T-helper 22 cell (primary cell): ENCODE results near the gene MARCO.
"Not testable (repeated sequence)": the region's sequence is repeated elsewhere in the genome, so short reads cannot be mapped to it uniquely, and the experiment has no call there.

Source experiments
- DNase-seq: peaks from one replicate; pipeline ENCODE4 v3.0.0-alpha.2; 2020; ENCODE audit warnings: low read depth

Gene MARCO

DNA sequence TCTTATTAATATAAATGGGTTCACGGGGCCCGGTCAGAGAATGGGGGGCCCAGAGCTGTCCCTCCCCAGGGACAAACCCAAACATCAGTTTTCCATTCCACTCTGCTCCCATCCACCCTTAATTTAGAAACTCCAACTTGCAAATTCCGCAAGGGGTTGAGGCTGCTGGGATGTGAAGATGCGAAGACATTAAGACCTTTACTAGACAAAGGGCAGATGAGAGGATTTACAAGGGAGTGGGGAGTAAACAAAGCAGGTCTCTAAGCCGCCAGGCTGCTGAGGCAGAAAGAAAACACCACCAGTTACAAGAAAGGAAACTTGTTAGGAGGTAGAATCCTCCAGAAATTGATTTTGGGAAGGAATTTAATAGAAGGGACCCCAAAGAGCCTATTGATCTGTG is 33.1 kb downstream of the MARCO start:
- DNase-seq = no peak

DNA sequence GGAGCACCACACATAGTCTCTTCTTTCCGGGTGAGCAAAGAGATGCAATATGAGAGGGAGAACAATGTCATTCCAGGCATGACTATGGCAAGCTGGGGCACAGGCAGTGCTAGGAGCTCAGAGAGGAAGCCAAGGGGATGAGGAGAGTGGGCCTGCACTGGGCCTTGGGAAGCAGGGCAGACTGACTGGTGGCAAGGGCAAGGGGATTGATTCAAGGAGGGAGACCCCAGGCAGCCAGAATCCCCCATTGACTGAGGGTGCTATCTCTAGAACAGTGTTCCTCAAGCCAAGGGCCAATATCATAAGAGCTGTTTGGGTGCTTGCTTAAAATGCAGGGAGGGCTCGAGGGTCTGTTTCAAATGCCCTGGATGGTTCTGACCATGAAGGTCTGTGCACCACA is 36.1 kb downstream of the MARCO start:
- DNase-seq = no peak

DNA sequence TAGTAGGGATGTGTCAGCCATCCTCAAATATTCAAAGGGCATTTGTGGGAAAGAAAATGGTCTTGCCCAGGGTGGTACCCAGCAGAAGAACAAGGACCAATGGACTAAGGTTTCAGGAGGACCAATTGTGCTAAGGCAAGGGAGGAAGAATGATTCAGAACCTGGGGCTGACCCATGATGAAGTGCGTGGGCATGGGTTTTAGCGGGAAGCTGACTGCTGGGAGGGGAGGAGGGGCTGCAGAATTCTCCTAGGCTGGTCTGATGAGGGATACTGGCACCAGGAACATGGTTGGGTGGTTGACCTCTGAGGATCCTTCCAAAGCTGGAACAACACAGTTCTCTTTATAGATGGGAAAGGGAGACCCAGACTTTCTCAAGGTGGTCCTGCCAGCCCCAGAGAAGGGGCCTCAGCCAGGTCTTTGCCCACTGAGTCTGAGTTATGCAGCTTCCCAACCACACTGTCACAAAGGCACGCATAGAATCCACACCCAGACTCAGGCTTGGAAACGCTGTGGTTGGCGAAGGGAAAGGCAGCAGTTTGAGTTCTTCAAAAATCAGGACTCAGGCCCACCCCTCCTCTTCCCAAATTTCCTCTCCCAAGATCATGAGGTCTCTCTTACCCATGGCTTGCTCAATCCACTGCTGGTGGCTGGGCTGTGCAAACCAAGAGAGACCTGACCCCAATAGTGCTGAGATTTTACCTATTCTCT is 37.3 kb downstream of the MARCO start:
- no peak for DNase-seq

DNA sequence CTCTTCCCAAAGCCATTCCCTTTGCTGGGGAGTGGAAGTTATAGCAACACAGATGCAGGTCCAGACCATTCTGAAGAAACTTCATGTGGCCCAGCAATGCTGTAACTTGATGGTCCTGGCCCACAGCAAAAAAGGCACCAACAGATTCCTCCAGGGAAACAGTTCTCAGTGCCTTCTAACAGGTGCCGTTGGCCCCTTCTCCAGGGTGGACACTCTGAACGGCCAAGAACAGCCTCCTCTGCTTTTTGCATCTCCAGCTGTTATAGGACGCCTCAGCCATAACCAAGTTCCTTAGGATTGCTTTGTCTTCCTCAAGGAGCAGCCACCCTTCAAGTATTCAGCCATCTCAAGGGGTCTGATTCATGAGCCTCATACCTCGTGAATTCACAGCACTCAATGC is 38.0 kb downstream of the MARCO start:
- DNase-seq = no peak

DNA sequence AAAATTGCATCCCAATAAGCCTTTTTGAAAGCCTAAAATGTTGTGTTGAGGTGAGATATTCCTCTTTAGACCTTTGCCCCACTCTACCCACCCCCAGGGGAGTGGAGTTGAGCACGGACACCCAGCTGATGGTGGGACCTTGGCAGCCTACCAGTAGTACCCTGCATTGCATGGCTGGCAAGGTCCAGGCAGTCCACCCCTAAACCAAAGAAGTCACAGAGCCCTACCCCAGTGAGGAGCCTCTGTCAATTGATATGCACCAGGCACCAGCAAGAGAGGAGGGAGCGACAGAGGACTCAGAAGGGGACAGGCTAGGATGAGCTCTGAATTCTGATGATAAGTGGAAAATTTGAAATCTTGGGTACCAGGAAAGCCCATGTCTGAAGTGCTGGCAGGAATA is 38.6 kb downstream of the MARCO start:
- DNase-seq = no peak

- DNase-seq = no peak
Measured at GRCh38 chr2:118981632-118982031, 39.6 kb downstream of the MARCO start.

DNA sequence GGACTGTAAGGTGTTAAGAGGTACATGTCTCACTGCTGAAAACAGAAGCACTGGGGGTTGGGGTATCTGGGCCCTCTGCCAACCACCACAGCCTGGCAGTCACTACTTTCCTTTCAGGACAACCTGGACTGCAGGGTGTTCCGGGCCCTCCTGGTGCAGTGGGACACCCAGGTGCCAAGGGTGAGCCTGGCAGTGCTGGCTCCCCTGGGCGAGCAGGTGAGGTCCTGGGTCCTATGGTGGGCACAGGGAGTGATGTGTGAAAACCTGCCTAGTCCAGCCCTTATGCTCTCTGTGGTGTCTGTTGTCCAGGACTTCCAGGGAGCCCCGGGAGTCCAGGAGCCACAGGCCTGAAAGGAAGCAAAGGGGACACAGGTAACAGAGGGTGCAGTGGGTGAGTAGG is 40.0 kb downstream of the MARCO start:
- DNase-seq = no peak

- no peak for DNase-seq
Measured at GRCh38 chr2:118983133-118983532, 41.1 kb downstream of the MARCO start.

- DNase-seq = no peak
Measured at GRCh38 chr2:118983915-118984314, 41.9 kb downstream of the MARCO start.

- DNase-seq = no peak
Measured at GRCh38 chr2:118986738-118987137, 44.7 kb downstream of the MARCO start.

- DNase-seq = no peak
Measured at GRCh38 chr2:118987886-118988285, 45.9 kb downstream of the MARCO start.

GRCh38 chr2:118988706-118989105 is 46.7 kb downstream of the MARCO start:
- DNase-seq = no peak

- no peak for DNase-seq
Measured at GRCh38 chr2:118989481-118989880, 47.5 kb downstream of the MARCO start.

DNA sequence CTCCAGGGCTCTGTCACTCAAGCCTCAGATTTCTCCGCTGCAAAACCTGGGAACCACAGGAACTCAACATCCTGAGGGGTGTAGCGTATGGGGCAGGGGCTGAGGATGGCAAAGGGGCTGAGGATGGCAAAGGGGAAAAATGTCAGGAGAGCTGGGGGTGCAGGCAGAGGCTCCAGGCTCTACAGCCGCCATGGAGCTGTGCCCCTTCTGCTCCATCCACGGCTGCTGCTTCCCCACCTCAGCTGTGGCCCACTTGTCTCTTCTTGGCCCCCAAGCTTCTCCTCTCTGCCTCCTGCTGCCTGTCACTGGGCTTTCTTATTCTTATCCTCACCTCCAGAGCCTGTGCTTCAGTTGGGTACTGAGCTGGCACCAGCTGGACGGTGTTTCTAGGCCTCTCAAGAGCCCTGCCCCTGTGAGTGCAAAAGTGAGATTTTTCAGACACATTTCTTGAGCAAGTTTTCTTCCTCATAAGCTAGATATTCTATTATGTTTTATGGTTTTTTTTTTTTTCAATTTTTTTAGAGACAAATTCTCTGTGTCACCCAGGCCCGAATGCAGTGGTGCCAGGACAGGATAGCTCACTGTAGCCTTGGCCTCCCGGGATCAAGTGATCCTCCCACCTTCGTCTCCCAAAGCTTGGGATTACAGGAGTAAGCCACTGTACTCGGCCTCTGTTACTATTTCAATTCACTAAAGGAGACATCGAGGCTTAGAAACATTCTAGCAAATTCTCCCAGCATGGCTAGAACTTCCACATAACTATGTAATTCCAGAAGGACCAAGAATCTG is 49.0 kb downstream of the MARCO start:
- DNase-seq = no peak

DNA sequence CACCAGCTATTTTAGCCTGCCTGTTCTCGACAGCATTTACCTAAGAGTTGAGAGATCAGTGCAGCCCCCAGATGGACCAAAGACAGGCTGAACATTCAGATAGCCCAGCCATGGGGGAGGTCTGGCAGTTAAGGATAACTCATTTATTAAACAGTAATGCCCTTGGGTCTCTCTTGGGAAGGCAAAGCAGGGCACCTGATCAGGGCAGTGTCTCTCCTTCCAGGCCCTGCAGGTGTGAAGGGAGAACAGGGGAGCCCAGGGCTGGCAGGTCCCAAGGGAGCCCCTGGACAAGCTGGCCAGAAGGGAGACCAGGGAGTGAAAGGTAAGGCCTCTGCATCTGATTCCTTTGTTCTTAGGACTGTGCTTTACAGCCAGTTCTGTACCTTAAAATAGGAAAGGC is 49.6 kb downstream of the MARCO start:
- no peak for DNase-seq

DNA sequence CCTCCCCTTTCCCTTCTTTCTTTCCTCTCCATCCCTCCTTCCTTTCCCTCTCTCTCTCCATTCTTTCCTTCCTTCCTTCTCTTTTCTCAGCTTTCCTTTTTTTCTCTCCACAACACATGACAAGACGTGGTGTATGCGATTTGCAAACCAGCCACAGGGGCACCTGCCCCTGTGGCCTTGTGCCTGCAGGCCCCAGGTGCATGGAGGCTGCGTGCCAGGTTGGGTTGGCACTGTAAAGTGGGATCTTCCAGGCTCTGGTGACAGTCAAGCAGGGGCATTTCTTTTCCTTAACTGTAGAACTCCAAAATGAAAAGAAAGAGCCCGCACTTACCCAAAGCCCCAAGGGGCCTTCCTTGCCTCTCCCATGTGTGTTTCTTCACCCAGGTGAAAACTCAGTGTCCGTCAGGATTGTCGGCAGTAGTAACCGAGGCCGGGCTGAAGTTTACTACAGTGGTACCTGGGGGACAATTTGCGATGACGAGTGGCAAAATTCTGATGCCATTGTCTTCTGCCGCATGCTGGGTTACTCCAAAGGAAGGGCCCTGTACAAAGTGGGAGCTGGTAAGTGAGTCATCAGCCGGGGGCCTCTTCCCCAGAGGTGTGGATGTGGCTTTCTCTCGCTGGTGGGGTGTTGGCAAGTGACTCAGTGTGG is 50.9 kb downstream of the MARCO start:
- DNase-seq = no peak

DNA sequence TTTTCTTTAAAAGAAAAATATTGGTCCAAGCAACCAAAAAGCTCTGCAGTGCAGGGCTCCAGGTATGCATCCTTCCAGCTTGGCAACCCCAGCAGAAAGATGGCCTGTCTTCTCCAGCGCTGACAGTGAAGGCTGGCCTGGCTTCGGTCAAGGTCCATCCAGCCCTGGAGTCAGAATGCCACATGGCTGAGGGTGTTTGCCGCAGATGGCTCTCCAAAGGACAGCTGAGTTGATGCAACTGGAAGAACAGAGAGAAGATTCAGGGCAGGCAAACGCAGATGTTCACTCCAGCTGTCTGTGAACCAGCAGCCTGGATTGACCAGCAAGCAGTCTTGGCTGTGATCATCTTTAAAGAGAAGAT is 51.4 kb downstream of the MARCO start:
- no peak for DNase-seq

DNA sequence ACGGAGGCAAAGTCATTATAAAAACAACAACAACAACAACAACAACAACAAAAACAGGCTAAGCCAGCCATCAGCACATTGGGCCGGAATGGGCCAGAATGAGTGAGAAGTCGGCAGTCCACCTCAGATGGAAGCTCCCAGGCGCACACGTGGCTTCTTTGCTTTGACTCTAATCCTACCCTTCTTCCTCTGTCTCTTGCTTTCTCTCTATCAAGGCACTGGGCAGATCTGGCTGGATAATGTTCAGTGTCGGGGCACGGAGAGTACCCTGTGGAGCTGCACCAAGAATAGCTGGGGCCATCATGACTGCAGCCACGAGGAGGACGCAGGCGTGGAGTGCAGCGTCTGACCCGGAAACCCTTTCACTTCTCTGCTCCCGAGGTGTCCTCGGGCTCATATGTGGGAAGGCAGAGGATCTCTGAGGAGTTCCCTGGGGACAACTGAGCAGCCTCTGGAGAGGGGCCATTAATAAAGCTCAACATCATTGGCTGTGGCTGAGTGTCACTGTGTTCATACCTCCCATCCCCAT is 52.2 kb downstream of the MARCO start:
- no peak for DNase-seq

DNA sequence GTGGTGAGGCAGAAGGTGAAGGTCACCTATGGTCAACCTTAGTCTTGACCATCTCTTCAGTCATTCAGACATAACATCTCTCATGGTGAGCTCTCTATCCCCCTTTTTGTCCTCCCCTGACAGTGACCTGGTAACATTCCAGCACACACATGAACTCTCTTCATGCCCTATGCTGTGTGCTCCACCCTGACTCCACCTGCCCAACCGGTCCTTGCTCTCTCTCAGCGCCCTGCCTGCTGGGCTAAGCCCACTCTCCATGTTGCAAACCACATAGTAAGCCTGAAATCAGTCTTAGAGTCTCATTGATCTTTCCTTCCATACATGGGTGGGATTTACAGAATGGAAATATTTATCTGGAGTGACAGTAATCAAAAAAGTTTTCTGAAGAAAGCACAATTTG is 52.8 kb downstream of the MARCO start:
- DNase-seq = no peak

GRCh38 chr2:119003856-119004255 is 61.9 kb downstream of the MARCO start:
- not testable (repeated sequence) for DNase-seq

DNA sequence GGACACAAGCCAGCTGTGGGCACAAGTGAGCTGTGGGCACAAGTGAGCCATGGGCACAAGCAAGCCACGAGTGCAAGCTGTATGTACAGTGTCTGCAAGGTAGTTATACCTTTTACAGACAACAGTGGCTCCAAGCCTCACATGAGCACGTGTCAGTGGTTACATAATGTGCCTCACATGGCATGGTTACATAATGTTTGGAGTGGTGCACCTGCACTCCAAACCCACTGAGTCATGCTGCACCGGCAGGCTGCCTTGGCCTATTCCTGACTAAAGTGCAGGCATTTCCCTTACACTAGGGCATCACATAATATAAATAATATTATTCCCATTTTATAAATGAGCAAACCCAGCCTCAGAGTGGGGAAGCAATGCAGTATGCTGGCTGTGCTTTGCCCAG is 62.6 kb downstream of the MARCO start:
- DNase-seq = no peak

DNA sequence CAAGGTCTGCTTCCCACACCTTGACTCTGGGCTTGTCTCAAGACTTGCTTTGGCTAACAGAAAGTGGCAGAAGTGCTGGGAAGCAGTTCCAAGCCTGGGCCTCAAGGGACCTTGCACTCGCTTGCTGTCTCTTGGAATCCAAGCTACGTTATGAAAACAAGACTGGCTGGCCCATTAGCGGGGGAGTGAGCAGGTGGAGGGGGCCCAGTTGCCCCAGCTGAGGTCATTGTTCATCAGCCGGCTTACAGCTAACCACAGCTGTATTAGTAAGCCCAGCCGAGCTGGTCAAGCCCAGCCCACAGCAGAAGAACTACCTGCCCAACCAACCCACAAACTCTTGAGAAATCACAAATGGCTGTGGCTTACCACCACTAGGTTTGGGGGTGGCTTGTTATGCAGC is 63.1 kb downstream of the MARCO start:
- no peak for DNase-seq

- DNase-seq = no peak
Measured at GRCh38 chr2:119005555-119005954, 63.6 kb downstream of the MARCO start.
